MM.1S (cell line): ENCODE data around the gene MANBA.
"Not testable (repeated sequence)": the region's sequence is repeated elsewhere in the genome, so short reads cannot be mapped to it uniquely, and the experiment has no call there.

Experiments used
- DNase-seq: peaks from one replicate; pipeline ENCODE4 v3.0.0-alpha.2; 2015
- H2AFZ ChIP-seq: fragments of 300-600 bp; sonication (generic); 2 replicates; pipeline ENCODE4 v1.6.0; 2016; ENCODE audit warnings: antibody characterized with exemption, low read length
- H3F3A ChIP-seq: fragments of 300-600 bp; sonication (generic); 2 replicates; pipeline ENCODE4 v1.6.1; 2016; ENCODE audit warnings: mild to moderate bottlenecking, antibody characterized with exemption, low read length, moderate library complexity, mixed read lengths; ENCODE audit not compliant: insufficient read depth
- H3K27ac ChIP-seq: fragments of 300-600 bp; sonication (generic); 2 replicates; pipeline ENCODE4 v1.5.1; 2016; ENCODE audit warnings: mild to moderate bottlenecking, low read length
- H3K27me3 ChIP-seq: fragments of 300-600 bp; sonication (generic); replicated peaks from 2 replicates; pipeline ENCODE4 v1.6.0; 2016; ENCODE audit warnings: low read length; ENCODE audit not compliant: insufficient read depth
- H3K36me3 ChIP-seq: fragments of 300-600 bp; sonication (generic); replicated peaks from 2 replicates; pipeline ENCODE4 v1.6.1; 2016; ENCODE audit warnings: mild to moderate bottlenecking, low read length, mixed read lengths; ENCODE audit not compliant: insufficient read depth
- H3K4me1 ChIP-seq: fragments of 300-600 bp; sonication (generic); 2 replicates; pipeline ENCODE4 v1.6.1; 2016; ENCODE audit warnings: low read length, mixed read lengths
- H3K4me2 ChIP-seq: fragments of 300-600 bp; sonication (generic); 2 replicates; pipeline ENCODE4 v1.6.0; 2016; ENCODE audit warnings: low read depth, low read length
- H3K4me3 ChIP-seq: fragments of 300-600 bp; sonication (generic); 2 replicates; pipeline ENCODE4 v1.5.1; 2016; ENCODE audit warnings: low read length, mixed read lengths
- H3K79me2 ChIP-seq: fragments of 300-600 bp; sonication (generic); 2 replicates; pipeline ENCODE4 v1.6.1; 2016; ENCODE audit warnings: mixed run types, low read length, mixed read lengths
- H3K9ac ChIP-seq: fragments of 300-600 bp; sonication (generic); 2 replicates; pipeline ENCODE4 v1.6.1; 2016; ENCODE audit warnings: low read length, mixed read lengths
- H3K9me2 ChIP-seq: fragments of 300-600 bp; sonication (generic); replicated peaks from 2 replicates; pipeline ENCODE4 v1.6.1; 2016; ENCODE audit warnings: mild to moderate bottlenecking, low read length, mixed read lengths; ENCODE audit not compliant: insufficient read depth
- H3K9me3 ChIP-seq: fragments of 300-600 bp; sonication (generic); replicated peaks from 2 replicates; pipeline ENCODE4 v1.6.1; 2016; ENCODE audit warnings: mild to moderate bottlenecking, low read length, mixed read lengths; ENCODE audit not compliant: insufficient read depth
- H4K20me1 ChIP-seq: fragments of 300-600 bp; sonication (generic); 2 replicates; pipeline ENCODE4 v1.6.1; 2016; ENCODE audit warnings: mild to moderate bottlenecking, low read length, moderate library complexity, mixed read lengths; ENCODE audit not compliant: insufficient read depth
- EZH2 ChIP-seq: fragments of 300-600 bp; sonication (generic); optimal IDR thresholded peaks from 2 replicates; pipeline ENCODE3; 2017; ENCODE audit warnings: low read depth, mild to moderate bottlenecking, antibody characterized with exemption, low read length, mixed read lengths
- EZH2phosphoT487 ChIP-seq: fragments of 300-600 bp; sonication (generic); IDR thresholded peaks from 2 replicates; pipeline ENCODE4 v1.6.1; 2018; ENCODE audit warnings: antibody characterized with exemption, low read length
- TF ChIP-seq, protein P1 (sequence below): fragments of 300-600 bp; sonication (generic); IDR thresholded peaks from 2 replicates; pipeline ENCODE4 v1.5.1; 2016; ENCODE audit warnings: antibody characterized with exemption, low read length, mixed read lengths

MANBA gene

DNA sequence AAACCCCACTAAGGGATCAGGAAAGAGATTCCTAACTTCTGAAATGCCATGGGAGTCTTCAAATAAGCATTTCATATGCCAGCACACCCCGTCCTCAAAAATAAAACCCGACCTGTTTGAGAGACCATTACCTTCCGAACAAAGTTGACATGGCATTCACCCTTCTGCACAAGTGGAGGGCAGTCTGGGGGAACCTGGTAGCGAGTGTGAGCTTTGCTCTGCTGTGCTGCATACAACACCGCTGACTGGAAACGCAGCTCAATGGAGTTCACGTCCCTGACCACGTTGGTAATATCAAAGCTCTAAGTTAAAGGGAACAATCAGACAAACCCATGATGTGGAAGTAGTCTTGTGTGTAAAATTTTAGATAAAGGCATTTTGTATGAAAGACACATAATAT is 38.0 kb downstream of the MANBA start:
- peaks cover 6% of the 10 kb centered on the region; the same call in 1 of the 2 replicates for H3K36me3 ChIP-seq
- TF ChIP-seq, protein P1, sequence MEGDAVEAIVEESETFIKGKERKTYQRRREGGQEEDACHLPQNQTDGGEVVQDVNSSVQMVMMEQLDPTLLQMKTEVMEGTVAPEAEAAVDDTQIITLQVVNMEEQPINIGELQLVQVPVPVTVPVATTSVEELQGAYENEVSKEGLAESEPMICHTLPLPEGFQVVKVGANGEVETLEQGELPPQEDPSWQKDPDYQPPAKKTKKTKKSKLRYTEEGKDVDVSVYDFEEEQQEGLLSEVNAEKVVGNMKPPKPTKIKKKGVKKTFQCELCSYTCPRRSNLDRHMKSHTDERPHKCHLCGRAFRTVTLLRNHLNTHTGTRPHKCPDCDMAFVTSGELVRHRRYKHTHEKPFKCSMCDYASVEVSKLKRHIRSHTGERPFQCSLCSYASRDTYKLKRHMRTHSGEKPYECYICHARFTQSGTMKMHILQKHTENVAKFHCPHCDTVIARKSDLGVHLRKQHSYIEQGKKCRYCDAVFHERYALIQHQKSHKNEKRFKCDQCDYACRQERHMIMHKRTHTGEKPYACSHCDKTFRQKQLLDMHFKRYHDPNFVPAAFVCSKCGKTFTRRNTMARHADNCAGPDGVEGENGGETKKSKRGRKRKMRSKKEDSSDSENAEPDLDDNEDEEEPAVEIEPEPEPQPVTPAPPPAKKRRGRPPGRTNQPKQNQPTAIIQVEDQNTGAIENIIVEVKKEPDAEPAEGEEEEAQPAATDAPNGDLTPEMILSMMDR: no peak
- no peak for TF ChIP-seq EZH2phosphoT487
- no peak for TF ChIP-seq EZH2
- no peaks in the 10 kb centered on the region for H3K9me2 ChIP-seq
- no peaks in the 10 kb centered on the region for H3K79me2 ChIP-seq
- H3K27me3 ChIP-seq: no peaks in the 10 kb centered on the region
- H3K27ac ChIP-seq: no peak overlapping the region
- H3K4me3 ChIP-seq: no peak overlapping the region
- H3F3A ChIP-seq: no peaks in the 10 kb centered on the region
- H2AFZ ChIP-seq: no peak overlapping the region
- H3K4me2 ChIP-seq: no peak overlapping the region
- no peaks in the 10 kb centered on the region for H4K20me1 ChIP-seq
- no peaks in the 10 kb centered on the region for H3K9me3 ChIP-seq
- no peaks in the 10 kb centered on the region for H3K4me1 ChIP-seq
- no peak overlapping the region for H3K9ac ChIP-seq
- no peak for DNase-seq

DNA sequence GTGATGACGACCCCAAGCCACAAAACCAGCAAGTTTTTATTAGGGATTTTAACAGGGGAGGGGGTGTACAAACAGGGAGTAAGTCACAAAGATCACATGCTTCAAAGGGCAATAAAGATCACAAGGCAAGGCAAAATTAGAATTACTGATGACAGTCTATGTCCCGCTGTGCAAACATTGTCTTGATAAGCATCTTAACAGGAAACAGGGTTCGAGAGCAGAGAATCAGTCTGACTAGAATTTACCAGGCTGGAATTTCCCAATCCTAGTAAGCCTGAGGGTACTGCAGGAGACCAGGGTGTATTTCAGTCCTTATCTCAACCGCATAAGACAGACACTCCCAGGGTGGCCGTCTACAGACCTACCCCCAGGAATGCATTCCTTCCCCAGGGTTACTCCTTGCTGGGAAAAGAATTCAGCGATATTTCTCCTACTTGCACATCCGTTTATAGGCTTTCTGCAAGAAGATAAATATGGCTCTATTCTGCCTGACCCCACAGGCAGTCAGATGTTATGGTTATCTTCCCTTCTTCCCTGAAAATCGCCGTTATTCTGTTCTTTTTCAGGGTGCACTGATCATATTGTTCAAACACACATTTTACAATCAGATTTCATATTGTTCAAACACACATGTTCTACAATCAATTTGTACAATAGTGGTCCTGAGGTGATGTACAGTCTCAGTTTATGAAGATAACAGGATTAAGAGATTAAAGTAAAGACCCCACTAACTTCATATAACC is 41.8 kb downstream of the MANBA start:
- not testable (repeated sequence) for H3K36me3 ChIP-seq, H3K79me2 ChIP-seq, H3K4me1 ChIP-seq, H3K4me3 ChIP-seq, H4K20me1 ChIP-seq, H2AFZ ChIP-seq, H3F3A ChIP-seq, H3K9ac ChIP-seq, H3K27ac ChIP-seq, H3K27me3 ChIP-seq, H3K9me3 ChIP-seq, H3K9me2 ChIP-seq, H3K4me2 ChIP-seq, DNase-seq

DNA sequence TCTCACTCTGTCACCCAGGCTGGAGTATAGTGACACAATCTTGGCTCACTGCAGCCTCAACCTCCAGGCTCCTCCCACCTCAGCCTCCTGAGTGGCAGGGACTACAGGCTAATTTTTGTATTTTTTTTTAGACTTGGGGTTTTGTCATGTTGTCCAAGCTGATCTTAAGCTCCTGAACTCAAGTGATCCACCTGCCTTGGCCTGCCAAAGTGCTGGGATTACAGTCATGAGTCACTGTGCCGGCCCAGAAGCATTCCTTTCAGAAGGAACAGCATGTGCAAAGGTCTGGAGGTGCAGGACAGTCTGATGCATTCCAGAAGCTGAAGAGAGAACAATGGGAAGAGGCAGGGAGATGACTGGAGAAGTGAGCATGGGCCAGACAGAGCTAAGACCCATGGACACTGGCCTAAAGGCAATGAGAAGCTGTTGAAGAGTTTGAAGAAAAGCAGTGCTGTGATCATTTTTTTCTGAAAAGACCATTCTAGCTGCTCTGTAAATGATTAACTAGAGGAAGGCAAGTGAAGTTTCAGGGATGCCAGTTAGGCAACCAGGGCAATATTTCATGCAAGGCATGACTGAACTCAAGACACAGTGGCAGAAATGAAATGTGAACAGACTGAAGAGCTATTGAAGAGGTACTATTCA is 43.2 kb downstream of the MANBA start:
- Histone ChIP-seq H4K20me1 (no peaks in the 10 kb centered on the region), H3F3A (no peaks in the 10 kb centered on the region), H3K9ac (no peak overlapping the region), H2AFZ (no peak overlapping the region), H3K36me3 (peaks cover 6% of the 10 kb centered on the region; the same call in 1 of the 2 replicates), H3K9me2 (no peaks in the 10 kb centered on the region), H3K9me3 (no peaks in the 10 kb centered on the region), H3K27ac (no peak overlapping the region), H3K4me2 (no peak overlapping the region), H3K4me3 (no peak overlapping the region), H3K4me1 (no peaks in the 10 kb centered on the region), H3K27me3 (no peaks in the 10 kb centered on the region), H3K79me2 (no peaks in the 10 kb centered on the region)
- no peak for DNase-seq
- TF ChIP-seq EZH2 (no peak), EZH2phosphoT487 (no peak)
- TF ChIP-seq, protein P1: no peak

DNA sequence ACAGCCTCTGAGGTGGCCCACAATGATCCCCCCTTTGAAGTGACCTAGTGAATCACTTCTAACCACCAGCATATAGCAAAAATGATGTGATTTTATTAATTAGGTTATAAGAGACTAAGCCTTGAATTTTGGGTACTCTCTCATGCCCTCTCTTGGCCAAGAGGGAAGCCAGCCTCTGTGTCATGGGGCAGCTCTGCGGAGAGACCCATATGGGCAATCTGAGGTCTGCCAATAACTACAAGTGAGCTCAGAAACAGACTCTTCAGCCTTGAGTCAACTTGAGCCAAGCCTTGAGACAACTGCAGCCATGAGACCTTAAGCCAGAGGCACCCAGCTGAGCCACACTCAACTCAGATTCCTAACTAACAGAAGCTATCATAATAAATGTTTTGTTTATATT is 45.7 kb downstream of the MANBA start:
- Histone ChIP-seq H3K27me3 (no peaks in the 10 kb centered on the region), H3K4me1 (no peaks in the 10 kb centered on the region), H3K79me2 (no peaks in the 10 kb centered on the region), H3F3A (no peaks in the 10 kb centered on the region), H3K4me2 (no peak overlapping the region), H3K36me3 (peaks cover 6% of the 10 kb centered on the region; the same call in 1 of the 2 replicates), H3K4me3 (no peak overlapping the region), H3K27ac (no peak overlapping the region), H2AFZ (no peak overlapping the region), H3K9me3 (no peaks in the 10 kb centered on the region), H4K20me1 (no peaks in the 10 kb centered on the region), H3K9ac (no peak overlapping the region), H3K9me2 (no peaks in the 10 kb centered on the region)
- no peak for DNase-seq
- TF ChIP-seq, protein P1: no peak; the same call in 1 of the 2 replicates
- TF ChIP-seq EZH2phosphoT487 (no peak), EZH2 (no peak)

DNA sequence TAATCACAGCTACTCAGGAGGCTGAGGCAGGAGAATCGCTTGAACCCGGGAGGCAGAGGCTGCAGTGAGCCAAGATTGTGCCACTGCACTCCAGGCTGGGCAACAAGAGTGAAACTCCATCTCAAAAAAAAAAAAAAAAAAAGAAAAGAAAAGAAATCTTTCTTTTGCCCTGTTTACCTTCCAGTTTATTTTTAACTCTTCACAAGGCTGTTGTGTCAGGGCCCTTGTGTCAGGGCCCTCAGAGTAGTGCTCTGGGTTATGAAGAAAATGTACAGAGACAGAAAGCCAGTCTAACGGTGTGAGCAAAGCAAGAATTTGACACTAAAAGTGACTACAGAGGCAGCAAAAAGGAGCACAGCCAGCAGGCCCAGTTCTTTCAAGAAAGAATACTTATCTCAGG is 47.0 kb downstream of the MANBA start:
- H3K27ac ChIP-seq, H3K79me2 ChIP-seq, H3K4me2 ChIP-seq, H3K9me3 ChIP-seq, H3K4me1 ChIP-seq, H3F3A ChIP-seq, H4K20me1 ChIP-seq, H3K4me3 ChIP-seq, DNase-seq, H3K36me3 ChIP-seq, H3K27me3 ChIP-seq, H3K9ac ChIP-seq, H2AFZ ChIP-seq, H3K9me2 ChIP-seq: not testable (repeated sequence)
